Measurements from ENCODE around the gene LRP3.

The LRP3 gene

GRCh38 chr19:33242131-33242530, 48.0 kb downstream of the LRP3 start:
- no peak for TF ChIP-seq CTCF (IDR thresholded peaks at IDR 0.05)
- no peak for TF ChIP-seq ZFX (IDR thresholded peaks at IDR 0.05; ENCODE audit: borderline replicate concordance)
- H3K27ac ChIP-seq: no peak overlapping the region

- no peak for TF ChIP-seq ZFX (IDR thresholded peaks at IDR 0.05; ENCODE audit: borderline replicate concordance)
- no peak for TF ChIP-seq CTCF (IDR thresholded peaks at IDR 0.05)
- H3K27ac ChIP-seq: no peak overlapping the region
Observed at GRCh38 chr19:33242911-33243310, 48.8 kb downstream of the LRP3 start.

GRCh38 chr19:33245948-33246708, 52.0 kb downstream of the LRP3 start:
- H3K27ac ChIP-seq: no peak overlapping the region
- TF ChIP-seq CTCF (IDR thresholded peaks at IDR 0.05) (peak; percentile 58), ZFX (IDR thresholded peaks at IDR 0.05; ENCODE audit: borderline replicate concordance) (no peak)

GRCh38 chr19:33246709-33247440, 52.7 kb downstream of the LRP3 start:
- no peak for TF ChIP-seq ZFX (IDR thresholded peaks at IDR 0.05; ENCODE audit: borderline replicate concordance)
- no peak for TF ChIP-seq CTCF (IDR thresholded peaks at IDR 0.05)
- no peak overlapping the region for H3K27ac ChIP-seq

GRCh38 chr19:33247441-33247819, 53.3 kb downstream of the LRP3 start:
- no peak overlapping the region for H3K27ac ChIP-seq
- TF ChIP-seq CTCF (IDR thresholded peaks at IDR 0.05): no peak
- no peak for TF ChIP-seq ZFX (IDR thresholded peaks at IDR 0.05; ENCODE audit: borderline replicate concordance)

- no peak overlapping the region for H3K27ac ChIP-seq
- TF ChIP-seq CTCF (IDR thresholded peaks at IDR 0.05) (no peak), ZFX (IDR thresholded peaks at IDR 0.05; ENCODE audit: borderline replicate concordance) (no peak)
Observed at GRCh38 chr19:33248104-33248503, 54.0 kb downstream of the LRP3 start.

GRCh38 chr19:33248553-33248953, 54.4 kb downstream of the LRP3 start:
- TF ChIP-seq ZFX (IDR thresholded peaks at IDR 0.05; ENCODE audit: borderline replicate concordance): no peak
- no peak for TF ChIP-seq CTCF (IDR thresholded peaks at IDR 0.05)
- H3K27ac ChIP-seq: no peak overlapping the region

Measured in 22Rv1 (cell line).